IPS DF 19.7 (cell line): ENCODE results near the gene FBXO41.

Source experiments
- DNase-seq: peaks from one replicate; pipeline ENCODE4 v3.0.0-alpha.2; 2013; ENCODE audit warnings: low read depth, low spot score

FBXO41 gene

DNA sequence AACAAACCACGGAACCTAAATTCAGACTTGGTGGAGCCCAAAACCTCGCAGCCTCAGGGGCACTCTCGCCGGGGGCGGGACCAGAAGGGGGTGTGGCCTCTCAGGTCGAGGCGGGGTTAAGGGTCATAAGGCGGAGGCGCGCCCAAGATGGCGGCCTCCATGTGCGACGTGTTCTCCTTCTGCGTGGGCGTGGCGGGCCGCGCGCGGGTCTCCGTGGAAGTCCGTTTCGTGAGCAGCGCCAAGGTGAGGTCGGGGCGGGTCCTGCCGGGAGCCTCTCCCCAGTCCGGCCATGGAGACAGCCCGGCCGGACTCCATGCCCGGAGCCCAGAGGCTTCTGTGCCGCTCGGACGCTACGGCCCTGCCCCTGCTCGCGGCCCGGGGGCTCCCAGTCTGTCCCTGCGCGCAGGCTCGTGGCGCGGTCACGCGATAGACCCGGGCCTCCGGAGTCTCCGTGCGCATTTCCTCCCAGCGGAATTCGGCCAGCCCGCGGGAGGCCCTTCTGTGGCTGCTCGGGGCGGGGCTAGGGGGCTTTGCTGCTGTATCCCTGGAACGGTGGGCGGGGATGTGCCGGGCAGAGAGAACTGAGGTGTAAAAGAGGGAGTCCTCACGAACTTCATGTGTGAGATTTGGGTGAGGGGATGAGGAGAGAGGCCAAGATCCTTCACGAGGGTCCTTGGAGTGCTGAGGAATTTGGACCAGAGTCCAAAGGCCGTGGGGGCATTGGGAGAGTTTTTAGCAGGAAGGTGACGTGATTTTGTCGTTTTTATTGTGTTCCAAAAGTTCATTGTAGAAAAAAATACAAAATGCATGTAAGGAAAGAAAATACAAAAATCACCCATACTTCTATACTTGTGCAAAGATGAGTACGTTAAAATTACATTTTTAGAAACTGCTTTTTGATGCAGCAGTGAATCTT is 69.9 kb downstream of the FBXO41 start, which contains the start of gene SMYD5:
TSS of gene SMYD5 (plus strand) at position 126 of the 916 bp plus-strand sequence. CDS start at position 148, 22 bp downstream.
- DNase-seq: no peak

DNA sequence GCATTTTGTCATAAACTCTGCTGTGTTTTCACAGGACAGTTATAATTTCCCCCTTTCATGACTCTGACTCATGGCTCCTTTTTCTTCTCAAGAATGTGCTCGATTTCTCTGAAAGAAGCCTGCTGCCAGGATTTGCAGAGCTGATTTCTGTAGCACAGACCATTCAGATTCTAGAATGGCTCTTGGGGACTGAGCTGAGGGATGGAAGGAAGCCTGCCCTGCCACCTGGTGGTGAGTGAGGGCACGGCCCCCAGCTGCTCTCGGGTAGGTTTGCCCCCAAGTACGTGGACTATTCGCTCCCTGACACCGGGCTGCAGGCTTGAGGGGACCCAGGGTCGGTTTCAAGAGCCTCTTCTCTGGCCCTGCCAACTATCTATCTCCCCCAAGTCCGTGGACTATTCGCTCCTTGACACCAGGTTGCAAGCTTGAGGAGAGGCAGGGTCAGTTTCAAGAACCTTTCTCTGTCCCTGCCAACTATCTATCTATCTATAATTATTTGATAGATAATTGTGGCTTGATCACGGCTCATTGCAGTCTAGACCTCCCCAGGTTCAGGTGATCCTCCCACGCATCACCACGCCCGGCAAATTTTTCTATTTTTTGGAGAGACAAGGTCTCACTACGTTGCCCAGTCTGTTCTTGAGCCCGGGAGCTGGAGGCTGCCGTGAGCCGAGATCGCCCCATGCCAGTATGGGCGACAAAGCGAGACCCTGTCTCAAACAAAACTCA is 71.7 kb downstream of the FBXO41 start:
- no peak for DNase-seq

- no peak for DNase-seq
Measured at GRCh38 chr2:73212098-73212447, 72.2 kb downstream of the FBXO41 start.

DNA sequence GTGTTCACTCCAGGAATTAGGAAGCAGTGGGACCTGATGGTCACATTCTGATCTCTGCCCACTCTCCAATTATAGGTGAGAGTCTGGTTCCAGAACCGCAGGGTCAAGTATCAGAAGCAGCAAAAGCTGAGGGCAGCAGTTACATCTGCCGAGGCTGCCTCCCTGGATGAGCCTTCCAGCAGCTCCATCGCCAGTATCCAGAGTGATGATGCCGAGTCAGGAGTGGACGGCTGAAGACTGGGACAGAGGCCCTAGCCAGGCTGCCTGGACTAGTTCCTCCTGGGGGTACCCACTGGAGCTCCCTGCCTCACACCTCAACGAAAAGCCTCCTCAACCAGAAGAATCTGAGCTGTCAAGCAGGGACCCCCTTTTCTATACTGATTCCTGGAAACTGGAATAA is 73.6 kb downstream of the FBXO41 start:
- no peak for DNase-seq

DNA sequence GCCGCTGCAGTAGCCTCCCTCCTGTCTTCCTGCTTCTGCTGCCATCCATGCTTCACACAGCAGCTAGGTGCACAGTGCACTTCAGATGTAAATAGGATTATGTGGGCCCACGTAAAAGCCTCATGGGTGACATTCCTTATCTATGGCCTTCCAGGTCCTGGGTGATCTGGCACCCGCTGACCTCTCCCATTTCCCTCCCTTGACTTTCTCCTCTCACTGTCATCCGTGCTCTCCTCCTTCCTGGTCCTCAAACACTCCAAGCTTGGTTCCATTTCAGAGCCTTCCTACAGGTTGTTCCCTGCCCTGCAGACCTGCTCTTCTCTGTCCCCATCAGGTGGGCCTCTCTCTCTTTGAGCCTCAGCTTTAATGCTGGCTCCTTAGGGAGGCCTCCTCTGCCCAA is 74.3 kb downstream of the FBXO41 start:
- DNase-seq: no peak

DNA sequence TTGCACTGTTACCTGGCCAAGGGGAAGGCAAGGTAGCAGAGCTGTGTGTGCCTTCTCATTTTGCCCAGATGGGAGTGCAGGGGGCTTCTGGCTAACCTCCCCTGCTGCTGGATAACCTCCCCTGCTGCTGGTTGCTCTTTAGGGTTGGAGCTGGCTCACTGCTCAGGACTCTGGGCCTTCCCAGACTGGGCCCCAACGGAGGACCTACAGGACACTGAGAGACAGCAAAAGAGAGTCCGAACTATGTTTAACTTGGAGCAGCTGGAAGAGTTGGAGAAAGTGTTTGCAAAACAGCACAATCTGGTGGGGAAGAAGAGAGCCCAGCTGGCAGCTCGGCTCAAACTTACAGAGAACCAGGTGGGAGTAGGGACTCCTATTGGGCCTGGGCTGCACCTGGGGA is 76.0 kb downstream of the FBXO41 start:
- no peak for DNase-seq

DNA sequence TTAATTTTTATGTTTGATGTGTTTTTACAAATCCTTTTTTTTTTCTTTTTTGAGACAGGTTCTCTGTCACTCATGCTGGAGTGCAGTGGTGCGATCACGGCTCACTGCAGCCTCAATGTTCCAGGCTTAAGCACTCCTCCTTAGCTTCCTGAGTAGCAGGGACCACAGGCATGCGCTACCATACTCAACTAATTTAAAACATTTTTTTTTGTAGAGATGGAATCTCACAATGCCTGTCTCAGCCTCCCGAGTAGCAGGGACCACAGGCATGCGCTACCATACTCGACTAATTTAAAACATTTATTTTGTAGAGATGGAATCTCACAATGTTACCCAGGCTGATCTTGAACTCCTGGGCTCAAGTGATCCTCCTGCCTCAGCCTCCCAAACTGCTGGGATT is 78.7 kb downstream of the FBXO41 start:
- no peak for DNase-seq
